ENCODE results near the gene TBCE. TPM values are rescaled to one million over a fixed set of nuclear protein-coding genes. Genes with fewer than 3 reads are reported as not detected.

The TBCE gene
- total and polyA plus RNA-seq, 2 donors (not counting 1 experiment from before 2014, with no cell fraction given) = 15.2 to 22.1 TPM

DNA sequence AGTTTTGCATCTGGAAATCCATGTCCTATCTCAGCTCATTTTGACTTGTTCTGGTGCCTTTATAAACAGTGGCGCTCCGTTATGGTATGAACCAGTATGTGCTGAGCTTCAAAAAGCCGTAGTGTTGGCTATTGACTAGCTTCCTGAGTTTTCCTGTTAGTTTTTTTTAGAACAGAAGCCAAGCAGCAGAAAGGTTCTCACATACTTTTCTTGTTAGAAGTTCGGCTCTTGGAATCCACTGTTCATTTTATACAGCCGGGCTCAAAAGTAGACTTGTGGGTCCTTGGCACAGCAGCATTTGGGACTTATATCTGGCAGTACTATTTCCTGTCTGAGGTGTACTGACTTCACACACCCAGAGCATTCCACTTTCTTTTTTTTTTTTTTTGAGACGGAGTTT is 63.8 kb downstream of the TBCE start:
- H3K9ac ChIP-seq (ENCODE audit: low read length) = no peak overlapping the region
- Mint-ChIP-seq H3K27ac (no peak overlapping the region), H3K27me3 (no peaks in the 10 kb centered on the region), H3K4me3 (no peak overlapping the region), H3K4me1 (peaks cover 10% of the 10 kb centered on the region), H3K9me3 (ENCODE audit: insufficient read depth) (no peaks in the 10 kb centered on the region)
- DNase-seq (no peak), ATAC-seq (ENCODE audit: low read depth) (no peak)
- no peaks in the 10 kb centered on the region for H3K4me1 ChIP-seq (ENCODE audit: control insufficient read depth in 2 of 2, insufficient read depth in 2 of 2, low read length in 2 of 2)
- intact Hi-C loops (cut with micrococcal nuclease) = no loop called here
- POLR2A ChIA-PET = no interaction called here
- H3K9me3 ChIP-seq (ENCODE audit: control extremely low read depth in 1 of 3, control insufficient read depth in 2 of 3, insufficient read depth in 1 of 3, low read length in 2 of 3) = no peaks in the 10 kb centered on the region
- WGBS (ENCODE audit: insufficient coverage) = 100% methylated on average over 5 of the region's 6 CpGs
- H4K20me1 ChIP-seq (ENCODE audit: control insufficient read depth, insufficient read depth, low read length, poor library complexity, severe bottlenecking) = no peaks in the 10 kb centered on the region
- no peak overlapping the region for H3K4me2 ChIP-seq (replicated peaks; ENCODE audit: low read depth, low read length, poor library complexity, severe bottlenecking)
- peaks cover 4 to 8% of the 10 kb centered on the region in 2 experiments for H3K36me3 ChIP-seq (replicated peaks in 1 of 2; ENCODE audit: control extremely low read depth in 1 of 2, control insufficient read depth in 1 of 2, extremely low read depth in 1 of 2, insufficient read depth in 2 of 2, low read length in 1 of 2)
- TF ChIP-seq, protein P1, sequence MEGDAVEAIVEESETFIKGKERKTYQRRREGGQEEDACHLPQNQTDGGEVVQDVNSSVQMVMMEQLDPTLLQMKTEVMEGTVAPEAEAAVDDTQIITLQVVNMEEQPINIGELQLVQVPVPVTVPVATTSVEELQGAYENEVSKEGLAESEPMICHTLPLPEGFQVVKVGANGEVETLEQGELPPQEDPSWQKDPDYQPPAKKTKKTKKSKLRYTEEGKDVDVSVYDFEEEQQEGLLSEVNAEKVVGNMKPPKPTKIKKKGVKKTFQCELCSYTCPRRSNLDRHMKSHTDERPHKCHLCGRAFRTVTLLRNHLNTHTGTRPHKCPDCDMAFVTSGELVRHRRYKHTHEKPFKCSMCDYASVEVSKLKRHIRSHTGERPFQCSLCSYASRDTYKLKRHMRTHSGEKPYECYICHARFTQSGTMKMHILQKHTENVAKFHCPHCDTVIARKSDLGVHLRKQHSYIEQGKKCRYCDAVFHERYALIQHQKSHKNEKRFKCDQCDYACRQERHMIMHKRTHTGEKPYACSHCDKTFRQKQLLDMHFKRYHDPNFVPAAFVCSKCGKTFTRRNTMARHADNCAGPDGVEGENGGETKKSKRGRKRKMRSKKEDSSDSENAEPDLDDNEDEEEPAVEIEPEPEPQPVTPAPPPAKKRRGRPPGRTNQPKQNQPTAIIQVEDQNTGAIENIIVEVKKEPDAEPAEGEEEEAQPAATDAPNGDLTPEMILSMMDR (IDR thresholded peaks at IDR 0.05) = no peak
- TF ChIP-seq EZH2 (IDR thresholded peaks at IDR 0.05; ENCODE audit: borderline replicate concordance, insufficient read depth, low read depth, low read length, poor library complexity, severe bottlenecking) = no peak
- H3K4me3 ChIP-seq (ENCODE audit: control extremely low read depth in 1 of 5, extremely low read depth in 1 of 5, insufficient read depth in 1 of 5, low read depth in 2 of 5, low read length in 4 of 5) = no peak overlapping the region
- CTCF ChIA-PET = no interaction called here
- H2AFZ ChIP-seq (ENCODE audit: insufficient read depth, low read depth, low read length, poor library complexity, severe bottlenecking) = no peak overlapping the region
- H3K79me2 ChIP-seq (ENCODE audit: control insufficient read depth, insufficient read depth, low read length) = peaks cover 2% of the 10 kb centered on the region
- no peaks in the 10 kb centered on the region for H3K27me3 ChIP-seq (replicated peaks in 1 of 4; ENCODE audit: control extremely low read depth in 1 of 4, control insufficient read depth in 3 of 4, insufficient read depth in 4 of 4, low read length in 3 of 4)
- H3K27ac ChIP-seq (ENCODE audit: low read length in 2 of 2) = no peak overlapping the region

DNA sequence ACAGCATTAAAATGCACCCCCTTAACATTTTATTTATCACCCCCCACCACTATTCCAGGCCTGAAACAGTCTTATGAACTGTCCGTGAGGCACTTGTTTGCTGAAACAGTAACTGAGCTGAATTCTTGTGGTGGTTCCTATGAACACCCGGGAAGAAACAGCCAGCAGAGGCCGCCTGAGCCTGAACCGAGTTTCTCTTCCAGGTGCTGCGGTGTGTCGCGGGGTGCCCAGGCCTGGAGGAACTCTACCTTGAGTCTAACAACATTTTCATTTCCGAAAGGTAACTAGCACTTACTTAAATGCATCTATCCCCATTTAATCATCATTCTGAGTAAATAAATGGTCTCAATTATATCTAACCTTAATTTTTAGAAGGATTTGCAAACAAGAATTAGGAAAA is 66.8 kb downstream of the TBCE start:
- Mint-ChIP-seq H3K27me3 (no peaks in the 10 kb centered on the region), H3K27ac (no peak overlapping the region), H3K4me1 (no peaks in the 10 kb centered on the region), H3K4me3 (no peak overlapping the region), H3K9me3 (ENCODE audit: insufficient read depth) (no peaks in the 10 kb centered on the region)
- no peak overlapping the region for H3K9ac ChIP-seq (ENCODE audit: low read length)
- ATAC-seq (ENCODE audit: low read depth) (no peak), DNase-seq (no peak)
- H3K27me3 ChIP-seq (replicated peaks in 1 of 4; ENCODE audit: control extremely low read depth in 1 of 4, control insufficient read depth in 3 of 4, insufficient read depth in 4 of 4, low read length in 3 of 4) = no peaks in the 10 kb centered on the region
- no peak overlapping the region for H2AFZ ChIP-seq (ENCODE audit: insufficient read depth, low read depth, low read length, poor library complexity, severe bottlenecking)
- ChIA-PET POLR2A (no interaction called here), CTCF (no interaction called here)
- H3K4me1 ChIP-seq (ENCODE audit: control insufficient read depth in 2 of 2, insufficient read depth in 2 of 2, low read length in 2 of 2) = no peaks in the 10 kb centered on the region
- intact Hi-C loops (cut with micrococcal nuclease) = no loop called here
- H3K9me3 ChIP-seq (ENCODE audit: control extremely low read depth in 1 of 3, control insufficient read depth in 2 of 3, insufficient read depth in 1 of 3, low read length in 2 of 3) = no peaks in the 10 kb centered on the region
- no peak overlapping the region for H3K27ac ChIP-seq (ENCODE audit: low read length in 2 of 2)
- no peaks in the 10 kb centered on the region for H3K79me2 ChIP-seq (ENCODE audit: control insufficient read depth, insufficient read depth, low read length)
- peaks cover 5 to 21% of the 10 kb centered on the region in 2 experiments for H3K36me3 ChIP-seq (replicated peaks in 1 of 2; ENCODE audit: control extremely low read depth in 1 of 2, control insufficient read depth in 1 of 2, extremely low read depth in 1 of 2, insufficient read depth in 2 of 2, low read length in 1 of 2)
- no peak overlapping the region for H3K4me2 ChIP-seq (replicated peaks; ENCODE audit: low read depth, low read length, poor library complexity, severe bottlenecking)
- WGBS (ENCODE audit: insufficient coverage) = 94% methylated on average over 2 of the region's 8 CpGs
- H3K4me3 ChIP-seq (ENCODE audit: control extremely low read depth in 1 of 5, extremely low read depth in 1 of 5, insufficient read depth in 1 of 5, low read depth in 2 of 5, low read length in 4 of 5) = no peak overlapping the region
- TF ChIP-seq, protein P1 (IDR thresholded peaks at IDR 0.05) = no peak
- no peak for TF ChIP-seq EZH2 (IDR thresholded peaks at IDR 0.05; ENCODE audit: borderline replicate concordance, insufficient read depth, low read depth, low read length, poor library complexity, severe bottlenecking)
- H4K20me1 ChIP-seq (ENCODE audit: control insufficient read depth, insufficient read depth, low read length, poor library complexity, severe bottlenecking) = no peaks in the 10 kb centered on the region

Data from B cell (primary cell).